K562 treated with DMSO at 1 percent for 12 hours (cell line): Measurements from ENCODE around the gene PPP1R3E. TPM values are rescaled to one million over a fixed set of nuclear protein-coding genes. Genes with fewer than 3 reads are reported as not detected.

ENCODE experiments used
- total RNA-seq: library from RNA; unstranded; fragments of 300-600 nt; gene quantifications from 2 replicates; pipeline ENCODE4 v1.2.3, GENCODE V29; 2022; ENCODE audit not compliant: insufficient read depth

The PPP1R3E gene
- total RNA-seq, result 5.4 and 15.6 TPM in 2 replicates

GRCh38 chr14:23302290-23303225, at the start of gene PPP1R3E:
TSS of gene PPP1R3E (minus strand) at chr14:23302859. CDS start at chr14:23302576, 283 bp downstream.

GRCh38 chr14:23320584-23321571, 18.2 kb upstream of the PPP1R3E start, which contains the start of gene PABPN1:
TSS of gene PABPN1 (plus strand) at chr14:23321457. CDS start at chr14:23321470, 13 bp downstream.

DNA sequence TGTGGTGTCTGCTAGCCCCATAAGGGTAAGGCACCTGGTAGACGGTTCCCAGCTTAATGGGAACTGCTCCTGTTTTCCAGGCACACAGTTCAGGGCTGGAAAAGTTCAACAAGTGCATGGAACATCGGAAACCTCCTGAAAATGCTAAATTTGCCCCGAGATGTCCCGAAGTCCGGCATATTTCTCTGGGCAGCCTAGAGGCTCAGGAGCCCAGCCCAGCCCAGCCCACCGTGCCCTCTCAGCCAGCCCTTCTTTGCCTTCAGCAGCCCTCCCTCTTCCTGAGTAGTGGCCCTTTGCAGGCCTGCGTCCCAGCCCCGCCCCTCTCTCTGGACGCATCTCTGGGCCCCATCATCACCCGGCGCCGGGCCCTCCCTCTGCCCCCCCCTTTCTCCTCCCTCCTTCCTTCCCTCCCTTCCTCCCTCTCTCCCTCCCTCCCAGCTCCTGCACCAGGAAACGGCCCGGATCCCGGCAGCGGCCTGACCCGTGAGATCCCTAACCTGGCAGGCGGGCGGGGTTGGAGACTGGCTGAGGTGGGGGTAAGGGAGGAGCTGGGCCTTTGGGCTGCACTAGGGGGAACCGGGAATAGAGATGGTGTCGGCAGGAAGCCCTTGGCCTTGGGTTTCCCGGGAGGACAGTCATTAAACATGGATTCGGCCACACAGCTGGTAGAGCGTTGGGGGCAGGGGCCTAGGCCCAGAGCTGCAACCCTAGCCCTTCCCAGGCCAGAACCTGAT, 3.9 kb upstream of the PPP1R3E start, which contains the start of gene BCL2L2:
Gene BCL2L2 (plus strand): TSS at position 422 of the 734 bp plus-strand sequence. CDS start 935 bp downstream, outside the sequence.

DNA sequence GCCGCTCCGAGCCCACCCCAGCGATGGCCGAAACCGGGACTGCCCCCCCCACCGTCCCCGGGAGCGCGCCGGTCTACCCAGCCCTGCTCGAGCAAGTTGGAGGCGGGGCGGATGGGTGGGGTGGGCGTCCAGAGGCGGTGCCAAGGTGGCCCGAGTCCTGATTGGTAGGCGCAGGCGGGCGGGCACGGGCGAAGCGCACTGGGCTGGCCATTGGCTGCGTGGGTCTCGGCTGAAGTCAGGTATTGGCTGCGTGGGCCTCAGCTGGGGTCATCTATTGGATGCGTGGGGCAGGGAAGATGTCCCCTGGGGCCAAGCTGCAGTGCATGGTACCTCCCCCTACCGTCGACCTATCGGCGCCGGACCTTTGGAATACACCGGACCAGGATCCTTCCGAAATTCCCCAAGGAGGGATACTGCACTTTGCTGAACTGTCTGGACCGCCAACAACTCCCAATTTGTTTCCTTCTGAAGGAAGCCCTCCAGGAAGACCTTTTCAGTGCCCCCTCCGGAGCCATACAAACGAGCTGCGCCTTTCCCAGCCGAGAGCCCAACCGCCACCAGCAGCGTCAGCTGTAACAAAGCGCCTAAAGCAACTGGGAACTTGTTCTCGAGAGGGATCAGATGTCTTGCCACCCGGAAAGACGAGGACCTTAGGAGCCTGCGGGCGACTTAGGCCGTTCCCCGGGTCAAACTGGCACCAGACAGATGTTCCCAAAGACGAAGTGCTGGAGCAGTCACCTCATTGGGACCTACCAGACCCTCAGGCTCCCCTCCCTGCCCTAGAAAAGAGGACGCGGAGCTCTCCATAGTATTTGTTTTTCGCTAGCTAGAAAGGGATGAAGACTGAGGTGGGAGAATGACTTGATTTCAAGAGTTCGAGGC, 16.4 kb downstream of the PPP1R3E start, which contains the start of gene HOMEZ:
Gene HOMEZ (minus strand): TSS at position 113 of the 882 bp plus-strand sequence. CDS start 180 bp downstream, outside the sequence.

Other genes with a start within 250 kb of the PPP1R3E start
- gene CDH24, start 245.3 kb downstream of the PPP1R3E start, total RNA-seq, result 10.6 and 17.6 TPM in 2 replicates
- gene ACIN1, start 207.7 kb downstream of the PPP1R3E start, total RNA-seq, result 64.4 and 136 TPM in 2 replicates
- gene C14orf119, start 207.4 kb downstream of the PPP1R3E start, total RNA-seq, result 44.9 and 45.3 TPM in 2 replicates
- gene CIROP, start 197.9 kb downstream of the PPP1R3E start, total RNA-seq, result not detected in 2 replicates
- not detected in 2 replicates for gene CEBPE, start 183.6 kb downstream of the PPP1R3E start, total RNA-seq
- gene SLC7A8, start 119.2 kb downstream of the PPP1R3E start, total RNA-seq, result 1.3 and 8.0 TPM in 2 replicates
- not detected in 2 replicates for gene RNF212B, start 64.9 kb downstream of the PPP1R3E start, total RNA-seq
- 6.4 and 12.9 TPM in 2 replicates for gene HOMEZ, start 16.7 kb downstream of the PPP1R3E start, total RNA-seq
- 16.4 and 24.2 TPM in 2 replicates for gene BCL2L2, start 4.0 kb upstream of the PPP1R3E start, total RNA-seq
- 78.5 and 118 TPM in 2 replicates for gene PABPN1, start 18.6 kb upstream of the PPP1R3E start, total RNA-seq
- gene SLC22A17, start 50.0 kb upstream of the PPP1R3E start, total RNA-seq, result 0.28 and 0.58 TPM in 2 replicates
- gene EFS, start 62.3 kb upstream of the PPP1R3E start, total RNA-seq, result not detected in 2 replicates
- gene IL25, start 70.0 kb upstream of the PPP1R3E start, total RNA-seq, result not detected in 2 replicates
- not detected in 2 replicates for gene CMTM5, start 74.2 kb upstream of the PPP1R3E start, total RNA-seq
- not detected in 2 replicates for gene MYH6, start 105.4 kb upstream of the PPP1R3E start, total RNA-seq
- not detected in 2 replicates for gene MYH7, start 132.8 kb upstream of the PPP1R3E start, total RNA-seq
- 30.4 and 33.4 TPM in 2 replicates for gene NGDN, start 166.8 kb upstream of the PPP1R3E start, total RNA-seq
- not detected in 2 replicates for gene ZFHX2, start 248.9 kb upstream of the PPP1R3E start, total RNA-seq